Right forelimb (tissue), 1 donor: Measurements from ENCODE around the gene MVD.
A peak's percentile ranks its signal among the peaks of the same experiment; 100 is the strongest.

Source experiments
- DNase-seq: peaks from one replicate; pipeline ENCODE4 v3.0.0-alpha.2; 2018

The MVD gene

DNA sequence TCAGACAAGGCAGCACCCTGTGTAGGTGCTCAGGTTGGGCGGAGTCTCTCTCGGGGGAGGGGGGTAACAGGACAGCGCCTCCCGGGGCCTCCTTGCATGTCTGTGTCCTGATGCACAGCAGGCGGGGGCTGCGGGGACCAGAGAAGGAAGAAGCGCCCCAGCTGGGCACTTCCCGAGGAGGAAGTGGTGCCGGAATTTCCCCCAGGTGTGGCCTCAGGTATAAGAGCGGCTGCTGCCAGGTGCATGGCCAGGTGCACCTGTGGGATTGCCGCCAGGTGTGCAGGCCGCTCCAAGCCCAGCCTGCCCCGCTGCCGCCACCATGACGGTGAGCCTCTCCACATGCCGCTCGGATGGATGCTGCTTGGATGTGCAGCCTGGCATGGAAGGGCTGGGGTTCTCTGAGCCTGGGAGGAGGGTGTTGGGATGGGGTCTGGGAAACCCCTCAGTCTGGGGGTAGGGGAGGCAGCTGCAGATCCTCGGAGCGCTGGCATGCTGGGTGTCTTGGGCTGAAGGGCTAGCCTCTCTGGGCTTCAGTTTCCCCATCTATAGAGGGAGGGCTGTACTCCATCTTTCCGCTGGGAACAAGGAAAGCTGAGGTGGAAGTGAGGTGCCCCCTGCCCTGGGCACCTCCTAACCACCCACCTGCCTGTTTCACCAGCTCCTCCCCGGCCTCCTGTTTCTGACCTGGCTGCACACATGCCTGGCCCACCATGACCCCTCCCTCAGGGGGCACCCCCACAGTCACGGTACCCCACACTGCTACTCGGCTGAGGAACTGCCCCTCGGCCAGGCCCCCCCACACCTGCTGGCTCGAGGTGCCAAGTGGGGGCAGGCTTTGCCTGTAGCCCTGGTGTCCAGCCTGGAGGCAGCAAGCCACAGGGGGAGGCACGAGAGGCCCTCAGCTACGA lies 24.3 kb downstream of the MVD start, which contains the start of gene IL17C:
IL17C (plus strand) TSS at position 250 of the 908 bp plus-strand sequence; CDS start at position 320, 70 bp downstream.
- no peak for DNase-seq

DNA sequence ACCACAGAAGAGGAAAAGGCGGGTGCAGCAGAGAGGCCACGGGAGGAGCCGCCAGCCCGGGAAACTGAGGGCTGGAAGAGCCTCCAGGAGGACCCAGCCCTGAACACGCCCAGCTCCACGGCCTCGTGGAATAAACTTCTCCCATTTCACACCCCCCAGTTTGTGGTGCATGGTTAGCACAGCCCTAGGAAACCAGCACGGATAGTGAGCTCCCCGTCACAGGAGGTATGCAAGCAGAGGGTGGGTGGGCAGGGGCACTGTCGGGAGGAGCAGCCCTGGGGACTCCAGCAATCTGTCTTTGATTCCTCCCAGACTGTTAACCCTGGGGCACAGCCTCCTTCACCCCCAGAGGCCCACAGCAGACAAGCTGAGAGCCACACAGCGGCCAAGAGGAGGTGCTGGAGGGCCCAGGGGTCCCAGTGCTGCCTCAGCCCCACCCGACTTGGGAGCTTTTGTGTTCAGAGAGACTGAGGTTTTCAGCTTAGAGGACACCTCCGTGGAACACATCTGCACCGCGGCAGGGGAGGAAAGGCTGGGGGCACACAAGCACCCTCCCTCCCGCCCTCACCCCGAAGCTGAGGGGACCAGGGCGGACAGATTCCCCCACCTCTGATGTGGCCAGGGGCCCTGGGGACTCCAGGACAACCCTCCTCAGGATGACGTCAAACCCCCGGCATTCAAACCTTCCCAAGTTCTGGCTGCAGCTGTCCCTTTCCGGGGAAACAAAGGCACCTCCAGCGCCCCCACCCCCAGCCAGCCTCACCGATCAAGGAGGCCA lies 26.2 kb downstream of the MVD start:
- DNase-seq: no peak

DNA sequence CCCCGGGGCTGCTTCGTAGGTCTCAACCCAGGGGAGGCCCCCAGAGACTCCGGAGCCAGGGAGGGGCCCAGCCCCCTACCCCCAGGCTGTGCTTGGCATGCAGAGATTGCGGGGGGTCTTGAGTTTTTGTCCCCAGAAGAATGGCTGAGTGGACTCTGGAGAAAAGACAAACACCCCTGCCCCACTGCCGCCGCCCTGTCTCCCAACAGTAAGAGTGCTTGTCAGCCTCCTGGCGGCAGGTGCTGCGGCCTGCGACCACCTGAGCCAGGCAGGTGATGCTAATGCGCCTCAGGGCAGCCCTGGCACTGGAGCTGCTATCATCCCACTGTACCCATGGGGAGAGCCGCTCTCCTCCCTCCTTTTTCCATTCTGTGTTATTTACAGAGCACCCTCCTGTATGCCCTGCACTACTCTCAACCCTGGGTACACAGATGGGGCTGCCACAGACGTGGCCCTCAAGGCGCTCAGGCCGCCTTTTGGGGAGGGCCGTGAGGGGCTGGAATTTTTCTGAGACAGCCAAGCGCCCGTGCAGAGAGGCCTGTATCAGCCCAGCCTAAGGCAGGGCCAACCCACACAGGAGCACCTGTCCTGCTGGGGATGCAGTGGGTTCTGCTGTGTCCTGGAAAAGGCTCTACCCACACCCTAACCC lies 27.1 kb downstream of the MVD start:
- DNase-seq: no peak

DNA sequence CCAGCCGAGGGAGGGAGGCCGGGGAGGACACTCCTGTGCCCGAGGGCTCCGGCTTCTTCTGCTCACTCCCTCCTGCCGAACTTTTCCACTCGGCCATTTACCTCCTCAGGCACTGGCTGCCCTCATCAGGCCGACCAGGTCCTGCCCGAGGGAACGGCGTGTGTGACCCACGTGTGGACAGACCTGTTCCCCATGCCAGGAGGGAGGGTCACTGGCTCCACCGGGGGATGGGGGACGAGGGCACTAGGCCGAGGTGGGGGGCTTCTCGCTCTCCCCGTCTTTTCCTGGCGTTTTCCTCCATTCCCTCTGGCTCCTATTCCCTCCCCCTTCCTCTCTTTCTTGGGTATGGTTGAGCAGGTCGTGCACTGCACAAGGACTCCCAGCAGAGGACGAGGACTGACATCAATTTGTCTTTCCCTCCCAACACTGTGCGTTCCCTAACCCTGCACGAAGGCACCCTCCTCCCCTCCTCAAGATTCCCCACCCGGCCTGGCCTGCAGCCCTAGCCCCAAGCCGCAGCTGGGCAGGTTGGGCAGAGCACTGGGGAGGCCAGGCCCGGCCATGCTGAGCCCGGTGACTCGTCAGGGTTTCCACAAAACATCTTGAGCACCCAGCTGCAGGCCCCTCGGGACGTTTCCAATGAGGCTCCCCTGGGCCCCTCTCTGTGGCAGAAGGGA lies 27.8 kb downstream of the MVD start:
- DNase-seq: no peak

DNA sequence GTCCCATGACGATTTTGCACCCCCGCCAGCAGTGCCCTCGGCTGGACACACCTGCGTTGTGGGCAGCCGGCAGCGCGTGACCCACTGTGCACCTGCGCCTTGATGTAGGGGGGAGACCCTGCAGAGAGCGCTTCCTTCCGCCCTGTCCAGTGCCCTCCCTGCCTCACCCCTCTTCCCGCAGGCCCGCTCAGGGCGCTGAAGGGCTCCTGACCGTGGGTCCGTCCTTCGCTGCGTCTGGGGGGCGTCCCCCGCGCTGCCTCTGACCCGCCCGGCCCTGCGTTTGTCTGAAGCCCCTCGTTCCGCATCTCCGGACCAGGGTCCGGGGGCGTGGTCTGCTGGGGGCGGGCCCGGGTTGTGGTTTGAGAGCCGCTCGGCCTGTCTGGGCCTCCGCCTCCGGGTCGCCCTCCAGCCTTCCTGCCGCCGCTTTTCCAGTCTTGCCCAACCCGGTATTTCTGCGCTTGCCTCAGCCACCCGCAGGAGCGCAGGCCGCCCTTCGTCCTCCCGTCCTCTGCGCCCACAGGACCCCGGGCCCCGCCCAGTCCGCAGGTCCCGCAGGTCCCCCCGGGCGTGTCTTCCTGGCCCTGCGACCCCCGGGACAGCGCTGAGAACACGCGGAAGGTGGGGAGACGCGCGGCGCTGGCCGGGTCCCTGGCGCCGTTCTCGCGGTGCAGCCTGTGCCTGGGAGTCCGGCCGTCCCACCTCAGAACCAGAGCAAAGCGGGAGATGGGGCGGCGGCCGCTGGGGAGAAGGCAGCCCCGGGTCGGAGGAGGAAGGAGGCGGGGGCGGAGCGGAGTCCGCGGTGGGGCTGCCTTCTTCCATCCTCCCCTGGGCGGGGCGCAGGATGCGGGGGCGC lies 28.5 kb downstream of the MVD start:
- peak; percentile 61 for DNase-seq

DNA sequence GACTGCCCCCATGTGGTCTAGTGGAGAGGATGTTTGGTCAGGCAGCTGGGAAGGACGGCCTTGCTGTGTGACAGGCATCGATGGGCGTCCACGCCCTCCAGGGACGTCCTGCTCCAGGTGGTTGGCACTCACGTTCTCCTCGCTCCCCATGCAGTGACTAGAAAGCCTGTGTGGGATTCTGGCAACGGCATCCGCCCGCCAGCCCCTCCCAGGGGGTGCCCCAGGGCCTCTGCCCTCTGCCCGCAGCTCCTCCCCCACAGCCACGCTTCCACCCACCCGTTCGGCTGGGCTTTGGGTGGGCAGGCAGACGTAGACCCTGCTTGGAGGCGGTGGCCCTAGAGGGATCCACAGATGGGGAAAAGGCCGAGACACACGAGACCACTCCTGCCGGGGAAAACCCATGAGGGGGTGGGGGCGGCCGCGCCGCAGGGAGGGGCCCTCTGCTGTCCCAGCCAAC lies 29.2 kb downstream of the MVD start:
- no peak for DNase-seq

DNA sequence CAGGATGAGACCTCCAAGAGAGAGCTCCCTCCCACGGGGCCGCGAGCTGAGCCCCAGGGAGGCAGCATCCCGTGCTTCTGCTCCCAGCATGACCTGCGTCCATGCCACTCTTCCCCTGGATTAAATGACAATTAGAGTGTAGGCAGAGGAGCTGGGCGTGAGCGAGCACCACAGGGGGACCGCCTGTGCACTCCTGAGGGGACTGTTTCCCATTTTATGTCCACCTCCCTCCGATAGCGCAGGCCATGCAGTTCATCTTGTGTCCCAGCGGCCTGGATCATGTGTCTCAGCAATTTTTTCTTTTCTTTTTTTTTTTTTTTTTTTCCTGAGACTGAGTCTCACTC lies 30.3 kb downstream of the MVD start:
- DNase-seq: no peak

DNA sequence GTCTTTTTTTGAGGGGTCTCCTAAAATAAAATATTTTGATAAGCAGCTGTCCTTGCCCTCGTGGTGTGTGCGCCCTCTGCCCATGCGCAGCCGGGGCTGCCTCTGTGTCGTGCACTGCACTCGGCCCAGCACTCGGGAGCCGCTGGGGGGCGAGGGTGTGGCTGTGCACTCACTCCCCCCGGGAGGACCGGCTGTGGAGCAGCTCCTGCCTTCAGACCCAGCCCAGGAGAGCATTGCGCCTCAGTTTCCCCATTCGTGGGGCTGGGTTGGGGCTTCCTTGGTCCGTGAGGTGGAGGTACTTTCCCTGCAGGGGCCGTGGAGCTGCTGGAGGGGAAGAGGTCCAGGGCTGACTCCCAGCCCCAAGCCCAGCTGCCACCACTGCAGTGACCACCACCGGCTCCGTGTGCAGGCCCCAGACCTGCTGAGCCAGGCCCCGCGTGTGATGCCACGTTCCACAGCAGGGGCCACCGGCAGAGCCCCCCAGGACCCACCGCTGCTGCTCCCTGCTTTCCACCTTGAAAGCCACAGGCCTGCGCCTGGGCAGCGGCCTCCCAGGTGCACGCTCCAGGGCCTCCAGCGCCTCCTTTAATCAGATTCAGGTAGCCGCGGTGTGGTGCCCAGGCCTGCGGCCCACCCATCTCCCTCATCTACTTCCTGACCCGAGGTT lies 30.8 kb downstream of the MVD start:
- no peak for DNase-seq

DNA sequence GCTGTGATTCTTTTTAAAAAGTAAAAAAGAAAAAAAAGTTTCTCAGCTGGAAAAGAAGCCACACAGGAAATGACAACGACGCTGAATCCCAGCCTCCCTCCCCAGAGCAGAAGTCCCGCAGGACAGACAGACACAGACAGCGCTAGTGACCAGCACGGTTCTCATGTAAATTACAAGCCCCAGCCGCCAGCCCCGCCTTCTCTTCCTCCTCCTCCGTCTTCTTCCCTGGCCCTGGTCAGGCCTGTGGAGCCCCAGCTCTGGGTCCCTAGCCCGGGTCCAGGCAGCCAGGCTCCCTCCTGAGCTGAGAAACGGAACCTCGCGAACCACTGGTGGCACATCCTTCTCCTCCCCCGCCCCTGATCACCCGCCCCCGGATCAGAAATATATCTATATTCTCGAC lies 31.5 kb downstream of the MVD start:
- no peak for DNase-seq

DNA sequence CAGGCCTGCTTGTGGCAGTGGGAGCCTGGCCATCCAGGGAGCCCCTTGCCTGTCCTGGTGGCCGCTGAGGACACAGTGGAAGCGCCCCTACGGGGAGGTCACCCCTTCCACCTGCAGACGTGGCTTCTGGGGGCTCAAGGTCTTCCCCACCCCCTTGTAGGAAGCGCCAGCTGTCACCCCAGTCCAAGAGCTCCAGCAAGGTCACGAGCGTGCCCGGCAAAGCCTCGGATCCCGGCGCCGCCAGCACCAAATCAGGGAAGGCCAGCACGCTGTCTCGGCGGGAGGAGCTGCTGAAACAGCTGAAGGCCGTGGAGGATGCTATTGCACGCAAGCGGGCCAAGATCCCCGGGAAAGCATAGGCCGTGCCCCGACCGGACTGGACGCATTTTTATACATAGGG lies 31.9 kb downstream of the MVD start:
- DNase-seq: no peak

DNA sequence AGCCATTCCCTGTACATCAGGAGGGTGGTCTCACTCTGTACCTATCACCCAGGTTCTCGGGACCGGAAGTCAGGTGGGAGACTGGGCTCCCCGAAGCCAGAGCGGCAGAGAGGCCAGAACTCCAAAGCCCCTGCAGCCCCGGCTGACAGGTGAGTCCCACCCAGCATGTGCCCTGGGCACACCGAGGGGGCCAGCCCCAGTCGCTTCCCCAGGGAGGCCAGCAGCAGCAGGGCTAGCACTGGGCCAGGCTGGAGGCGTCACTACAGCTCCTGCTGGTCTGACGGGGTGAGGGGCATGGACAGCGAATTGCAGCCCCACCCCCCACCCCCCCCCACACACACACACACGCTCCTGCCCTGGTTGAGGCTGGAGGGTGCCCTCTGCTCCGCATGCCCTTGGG lies 32.5 kb downstream of the MVD start:
- no peak for DNase-seq

DNA sequence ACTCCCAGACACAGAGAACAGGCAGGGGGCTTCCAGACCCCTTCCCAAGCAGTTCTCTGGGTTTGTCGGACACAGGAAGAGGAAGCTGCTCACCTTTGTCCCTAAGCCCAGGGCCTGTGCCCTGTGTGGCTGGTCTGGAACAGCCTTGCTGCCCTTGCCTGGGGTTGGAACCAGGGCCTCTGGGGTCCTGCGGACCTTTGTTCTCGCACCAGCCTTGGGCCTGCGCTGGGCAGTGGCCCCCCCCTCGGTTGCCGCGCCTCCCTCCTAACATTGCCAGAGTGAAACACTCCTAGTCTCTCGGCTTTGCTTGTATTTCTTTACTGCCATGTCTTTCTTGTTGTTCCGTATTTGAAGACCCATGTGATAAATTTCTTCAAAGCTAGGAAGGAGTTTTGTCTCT lies 33.1 kb downstream of the MVD start:
- no peak for DNase-seq

DNA sequence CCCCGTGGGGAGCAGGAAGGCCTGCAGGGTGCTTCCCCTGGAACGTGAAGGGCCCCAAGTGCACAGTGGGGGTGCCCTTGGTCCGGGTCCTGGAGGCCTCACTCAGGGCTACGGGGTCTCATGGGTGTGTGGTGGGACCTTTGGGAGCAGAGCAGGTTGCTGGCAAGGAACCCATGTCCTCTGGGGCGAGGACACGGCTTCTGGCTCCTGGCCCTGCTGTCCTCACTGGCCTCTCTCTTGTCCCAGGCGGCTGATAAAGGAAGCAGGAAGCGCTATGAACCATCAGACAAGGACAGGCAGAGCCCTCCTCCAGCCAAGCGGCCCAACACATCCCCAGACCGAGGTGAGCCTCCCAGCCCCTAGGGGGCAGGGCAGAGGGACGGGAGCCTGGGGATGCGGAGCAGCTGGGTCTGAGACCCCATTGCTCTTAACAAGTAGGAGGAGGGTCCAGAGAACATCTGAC lies 34.3 kb downstream of the MVD start:
- DNase-seq: no peak

DNA sequence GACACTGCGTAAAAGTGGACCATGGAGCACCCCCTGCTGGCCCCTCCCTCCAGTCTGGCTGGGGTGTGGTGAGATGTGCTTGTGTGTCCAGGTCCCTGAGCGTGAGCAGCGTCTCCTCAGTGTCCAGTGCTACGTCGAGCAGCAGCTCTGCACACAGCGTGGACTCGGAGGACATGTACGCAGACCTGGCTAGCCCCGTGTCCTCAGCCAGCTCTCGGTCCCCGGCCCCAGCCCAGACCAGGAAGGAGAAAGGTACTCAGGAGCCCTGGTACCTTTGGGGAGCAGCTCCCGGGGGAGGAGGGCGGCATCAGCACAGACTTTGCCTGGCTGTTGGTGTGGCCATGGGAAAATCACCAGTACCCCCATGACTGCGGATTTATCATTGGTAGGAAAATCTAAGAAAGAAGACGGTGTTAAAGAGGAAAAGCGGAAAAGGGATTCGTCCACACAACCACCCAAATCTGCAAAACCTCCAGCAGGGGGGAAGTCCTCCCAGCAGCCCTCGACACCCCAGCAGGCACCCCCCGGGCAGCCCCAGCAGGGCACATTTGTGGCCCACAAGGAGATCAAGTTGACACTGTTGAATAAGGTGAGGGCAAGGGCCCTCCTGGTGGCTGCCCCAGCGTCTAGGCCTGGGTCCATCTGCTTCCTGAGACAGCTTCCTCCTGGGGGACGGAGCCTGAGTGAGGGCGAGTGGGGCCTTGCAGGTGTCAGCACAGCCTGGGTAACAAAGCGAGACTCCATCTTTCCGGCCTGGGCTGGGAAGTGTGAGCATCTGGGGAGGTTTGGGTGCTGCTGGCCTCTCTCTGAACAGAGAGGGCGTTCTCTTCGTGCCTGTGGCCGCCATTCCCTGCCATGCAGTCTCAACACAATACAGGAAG lies 35.1 kb downstream of the MVD start:
- DNase-seq: no peak

DNA sequence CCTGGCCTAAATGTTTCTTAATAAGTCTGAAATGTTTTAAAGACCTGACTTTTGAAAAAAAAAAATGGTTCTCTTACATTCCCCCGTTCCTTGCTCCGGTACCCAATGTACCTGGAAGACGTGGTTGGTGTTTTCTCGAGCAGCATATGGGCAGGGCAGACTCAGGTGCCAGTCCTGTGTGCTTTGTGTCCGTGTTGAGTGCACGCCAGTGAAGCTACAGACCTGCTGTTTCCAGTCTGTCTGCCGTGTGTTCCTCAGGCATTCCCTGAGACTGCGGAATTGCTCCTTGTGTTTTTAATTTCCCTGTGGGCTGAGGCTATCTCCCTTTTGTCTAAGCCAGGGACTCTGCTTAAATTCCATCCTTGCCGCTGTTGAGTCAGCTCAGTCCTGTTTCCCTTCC lies 36.2 kb downstream of the MVD start:
- DNase-seq: no peak

DNA sequence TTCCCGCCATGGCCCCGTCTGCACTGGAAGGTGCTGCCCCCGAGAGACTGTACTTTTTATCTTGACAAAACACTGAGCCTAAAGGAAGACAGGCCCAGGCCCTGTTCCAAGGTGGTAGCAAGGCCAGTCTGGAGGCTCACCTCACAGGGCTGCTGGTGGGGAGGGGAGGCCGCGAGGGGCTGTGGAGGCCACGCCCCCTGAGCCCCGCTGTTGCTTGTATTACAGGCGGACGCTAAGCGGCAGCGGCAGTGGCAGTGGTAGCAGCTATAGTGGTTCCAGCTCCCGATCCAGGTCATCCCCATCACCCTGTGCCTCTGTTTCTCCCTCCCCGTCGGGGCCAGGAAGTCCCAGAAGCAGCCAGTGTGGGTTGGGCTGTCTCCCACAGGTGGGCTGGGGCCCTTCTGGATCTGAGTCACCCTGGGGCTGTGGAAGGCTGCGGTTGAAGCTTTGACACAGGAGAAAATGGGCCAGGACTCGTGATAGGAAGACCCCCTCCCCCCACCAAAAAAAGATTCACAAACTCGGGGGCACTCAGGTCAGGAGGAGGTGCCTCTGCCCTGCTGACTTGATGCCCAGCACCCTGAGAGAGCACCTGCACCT lies 37.8 kb downstream of the MVD start:
- no peak for DNase-seq

DNA sequence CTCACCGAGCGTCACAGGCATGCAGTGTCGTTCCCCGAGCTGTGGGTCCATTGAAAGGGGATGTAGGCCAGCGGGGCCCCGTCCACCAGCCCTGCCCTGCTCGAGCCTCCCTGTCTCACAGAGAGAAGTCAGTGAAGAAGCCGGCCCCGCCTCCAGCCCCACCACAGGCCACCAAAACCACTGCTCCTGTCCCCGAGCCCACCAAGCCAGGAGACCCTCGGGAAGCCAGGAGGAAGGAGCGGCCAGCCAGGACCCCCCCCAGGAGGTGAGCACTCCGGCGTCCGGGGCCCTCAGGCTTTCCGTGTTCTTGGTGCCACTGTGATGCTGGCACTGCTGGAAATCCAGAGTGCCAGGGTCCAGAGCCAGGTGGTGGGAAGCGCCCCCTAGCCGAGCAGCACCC lies 38.4 kb downstream of the MVD start:
- no peak for DNase-seq

DNA sequence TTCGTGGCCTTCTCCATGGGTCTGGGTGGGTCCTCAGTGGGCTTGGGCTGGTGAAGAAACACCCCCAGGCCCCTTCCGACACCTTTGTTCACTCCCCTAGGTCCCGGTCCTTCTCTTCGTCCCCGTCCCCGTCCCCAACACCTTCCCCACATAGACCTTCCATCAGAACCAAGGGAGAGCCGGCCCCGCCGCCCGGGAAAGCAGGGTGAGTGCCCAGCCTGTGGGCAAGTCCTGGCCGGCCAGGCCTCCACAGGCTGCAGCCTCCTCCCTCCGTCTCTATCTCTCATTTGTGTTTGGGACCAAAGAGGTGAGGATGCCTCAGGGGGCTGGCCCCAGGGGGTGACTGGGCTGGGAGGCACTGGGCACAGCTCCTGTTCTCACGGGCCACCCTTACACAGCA lies 39.0 kb downstream of the MVD start:
- DNase-seq: no peak

DNA sequence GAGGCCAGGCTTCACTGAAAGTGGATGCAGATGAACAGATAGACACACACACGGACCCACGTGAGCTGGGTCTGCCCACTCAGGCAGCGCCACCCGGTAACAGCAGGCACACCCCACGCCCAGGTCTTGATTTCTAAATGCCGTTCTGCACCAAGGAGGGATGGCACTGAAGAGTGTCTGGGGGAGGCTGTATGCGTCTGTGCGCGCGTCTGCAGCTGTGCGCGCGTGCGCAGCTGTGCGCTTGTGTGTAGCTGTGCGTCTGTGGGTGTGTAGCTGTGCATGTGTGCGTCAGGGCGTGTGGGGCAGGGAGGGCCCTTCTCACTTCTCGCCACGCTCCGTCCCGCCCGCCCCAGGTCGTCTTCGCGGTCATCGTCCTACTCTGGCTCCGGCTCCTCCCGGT lies 40.0 kb downstream of the MVD start:
- no peak for DNase-seq

DNA sequence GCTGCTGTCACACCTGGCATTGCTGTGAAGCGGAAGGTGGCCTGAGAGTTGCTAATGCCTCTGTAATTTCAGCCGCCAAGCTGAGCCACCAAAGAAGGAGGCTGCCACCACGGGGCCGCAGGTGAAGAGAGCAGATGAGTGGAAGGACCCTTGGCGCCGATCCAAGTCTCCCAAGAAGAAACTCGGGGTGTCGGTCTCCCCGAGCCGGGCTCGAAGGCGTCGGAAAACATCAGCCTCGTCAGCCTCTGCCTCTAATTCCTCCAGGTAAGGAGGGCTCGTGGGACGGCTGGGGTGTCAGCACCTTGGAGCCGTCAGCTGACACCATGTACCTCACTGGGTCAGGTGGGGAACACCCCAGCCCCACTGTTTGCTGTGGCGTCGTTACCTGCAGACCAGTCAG lies 40.8 kb downstream of the MVD start:
- DNase-seq: no peak
